NB4 (cell line): ENCODE results near the gene ECM2.

Source experiments
- DNase-seq: peaks from one replicate; pipeline ENCODE4 v3.0.0; 2010; ENCODE audit warnings: low read depth
- H3K4me3 ChIP-seq: one replicate; pipeline ENCODE4 v1.5.1; 2011; ENCODE audit warnings: mild to moderate bottlenecking, low read depth, low read length, moderate library complexity
- CTCF ChIP-seq: IDR thresholded peaks from one replicate; pipeline ENCODE4 v1.5.1; 2012; ENCODE audit warnings: low read depth, low read length
- MAX ChIP-seq: IDR thresholded peaks from 2 replicates; pipeline ENCODE4 v1.6.1; 2011; ENCODE audit warnings: low read depth, low read length
- MYC ChIP-seq: IDR thresholded peaks from 2 replicates; pipeline ENCODE4 v1.6.1; 2011; ENCODE audit warnings: low read depth, low read length
- POLR2A ChIP-seq: IDR thresholded peaks from 2 replicates; pipeline ENCODE4 v1.6.1; 2011; ENCODE audit warnings: mild to moderate bottlenecking; ENCODE audit not compliant: insufficient read length; ENCODE audit errors: extremely low read depth

The ECM2 gene

GRCh38 chr9:92507496-92507895 lies 28.3 kb downstream of the ECM2 start:
- DNase-seq: no peak
- no peak overlapping the region for H3K4me3 ChIP-seq
- no peak for TF ChIP-seq MYC

- no peak overlapping the region for H3K4me3 ChIP-seq
- TF ChIP-seq CTCF: no peak
- DNase-seq: no peak
Measured at GRCh38 chr9:92507005-92507404, 28.8 kb downstream of the ECM2 start.

- TF ChIP-seq CTCF: no peak
- TF ChIP-seq MAX: no peak
- no peak for TF ChIP-seq MYC
- TF ChIP-seq POLR2A: no peak
- DNase-seq: no peak
- H3K4me3 ChIP-seq: no peak overlapping the region
Measured at GRCh38 chr9:92506184-92506857, 29.5 kb downstream of the ECM2 start.

GRCh38 chr9:92504881-92505280 lies 30.9 kb downstream of the ECM2 start:
- H3K4me3 ChIP-seq: no peak overlapping the region
- TF ChIP-seq CTCF (no peak), MAX (no peak), MYC (no peak)
- DNase-seq: no peak

GRCh38 chr9:92503156-92503555 lies 32.6 kb downstream of the ECM2 start:
- H3K4me3 ChIP-seq: no peak overlapping the region
- TF ChIP-seq CTCF (no peak), MYC (no peak), POLR2A (no peak), MAX (no peak)
- no peak for DNase-seq

GRCh38 chr9:92501671-92502393 lies 34.0 kb downstream of the ECM2 start:
- 0 out of 2 replicates have a peak, but pooled peaks have one; percentile 20 for TF ChIP-seq MYC
- no peak for TF ChIP-seq POLR2A
- TF ChIP-seq MAX: no peak
- TF ChIP-seq CTCF: peak; percentile 71

More at GRCh38 chr9:92501671-92502393, 34.0 kb downstream of the ECM2 start:
- no peak overlapping the region for H3K4me3 ChIP-seq
- DNase-seq: peak; percentile 53
